ENCODE data around the gene FAF2.
"Not testable (repeated sequence)": the region's sequence is repeated elsewhere in the genome, so short reads cannot be mapped to it uniquely, and the experiment has no call there.

FAF2 gene

GRCh38 chr5:176447978-176448608, at the start of gene FAF2:
FAF2 (plus strand) TSS chr5:176448385; CDS start chr5:176448408, 23 bp downstream.
- peak; percentile 95 for DNase-seq

GRCh38 chr5:176400382-176401156, 47.6 kb upstream of the FAF2 start:
- no peak for DNase-seq

GRCh38 chr5:176401281-176402205, 46.6 kb upstream of the FAF2 start:
- no peak for DNase-seq

GRCh38 chr5:176405656-176406435, 42.3 kb upstream of the FAF2 start:
- no peak for DNase-seq

- no peak for DNase-seq
These were observed 41.6 kb upstream of the FAF2 start for GRCh38 chr5:176406436-176407052.

GRCh38 chr5:176407456-176408251, 40.5 kb upstream of the FAF2 start:
- no peak for DNase-seq

GRCh38 chr5:176408252-176408573, 40.0 kb upstream of the FAF2 start:
- DNase-seq: not testable (repeated sequence)

- DNase-seq: no peak
These were observed 39.6 kb upstream of the FAF2 start for GRCh38 chr5:176408590-176408989.

GRCh38 chr5:176409765-176410164, 38.4 kb upstream of the FAF2 start:
- DNase-seq: no peak

GRCh38 chr5:176410486-176411180, 37.6 kb upstream of the FAF2 start:
- DNase-seq: no peak

- no peak for DNase-seq
These were observed 35.5 kb upstream of the FAF2 start for GRCh38 chr5:176412517-176413254.

GRCh38 chr5:176413255-176413565, 35.0 kb upstream of the FAF2 start:
- DNase-seq: no peak

GRCh38 chr5:176413709-176414191, 34.4 kb upstream of the FAF2 start:
- no peak for DNase-seq

GRCh38 chr5:176414704-176415103, 33.5 kb upstream of the FAF2 start:
- no peak for DNase-seq

- DNase-seq: no peak
These were observed 32.8 kb upstream of the FAF2 start for GRCh38 chr5:176415240-176415951.

GRCh38 chr5:176415952-176416924, 31.9 kb upstream of the FAF2 start, which contains the start of gene CLTB:
CLTB (minus strand) TSS chr5:176416539; CDS start chr5:176416363, 176 bp downstream.
- DNase-seq: peak; percentile 94

- no peak for DNase-seq
These were observed 31.2 kb upstream of the FAF2 start for GRCh38 chr5:176416965-176417364.

GRCh38 chr5:176418251-176418650, 29.9 kb upstream of the FAF2 start:
- no peak for DNase-seq
